Measurements from ENCODE around the gene NLRX1. TPM values are rescaled to one million over a fixed set of nuclear protein-coding genes. Genes with fewer than 3 reads are reported as not detected.

Gene NLRX1
- total and polyA plus RNA-seq, 2 experiments from 2014 or later: 16.1 to 36.8 TPM

GRCh38 chr11:119155733-119156492, 12.6 kb upstream of the NLRX1 start:
- Histone ChIP-seq H3K9me3 (ENCODE audit: low read depth) (no peaks in the 10 kb centered on the region), H3K36me3 (no peaks in the 10 kb centered on the region), H3K4me3 (no peak overlapping the region), H3K27ac (no peak overlapping the region), H3K27me3 (peaks cover 7% of the 10 kb centered on the region), H3K4me1 (ENCODE audit: low read depth) (no peaks in the 10 kb centered on the region)
- TF ChIP-seq CTCF (IDR thresholded peaks at IDR 0.05; ENCODE audit: low read depth, low read length): peak; percentile 18
- no peak for DNase-seq (ENCODE audit: low read depth in 1 of 2, low spot score in 1 of 2)

GRCh38 chr11:119156496-119156895, 12.0 kb upstream of the NLRX1 start:
- Histone ChIP-seq H3K4me3 (no peak overlapping the region), H3K9me3 (ENCODE audit: low read depth) (no peaks in the 10 kb centered on the region), H3K4me1 (ENCODE audit: low read depth) (no peaks in the 10 kb centered on the region), H3K36me3 (no peaks in the 10 kb centered on the region), H3K27ac (no peak overlapping the region), H3K27me3 (peaks cover 2% of the 10 kb centered on the region)
- no peak for DNase-seq (ENCODE audit: low read depth in 1 of 2, low spot score in 1 of 2)
- no peak for TF ChIP-seq CTCF (IDR thresholded peaks at IDR 0.05; ENCODE audit: low read depth, low read length)

DNA sequence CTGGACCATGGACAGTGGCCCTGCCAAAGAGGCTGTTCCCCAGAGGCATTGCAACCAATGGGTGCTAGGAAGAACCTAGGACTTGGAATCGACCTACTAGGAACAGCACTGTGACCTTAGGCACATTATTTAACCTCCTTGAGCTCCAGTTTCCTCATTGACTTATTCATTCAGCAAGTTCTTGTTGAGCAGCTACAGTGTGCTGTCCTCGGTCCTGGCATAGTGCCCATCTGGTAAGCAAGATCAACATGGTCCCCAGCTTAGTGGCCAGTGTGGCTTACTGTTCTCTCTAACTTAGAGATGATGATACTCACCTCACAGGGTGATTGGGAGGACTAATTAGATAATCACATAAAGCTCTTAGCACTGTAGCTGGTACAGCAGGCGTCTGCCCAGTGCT, 11.5 kb upstream of the NLRX1 start:
- DNase-seq (ENCODE audit: low read depth in 1 of 2, low spot score in 1 of 2): no peak
- Histone ChIP-seq H3K4me3 (no peak overlapping the region), H3K36me3 (no peaks in the 10 kb centered on the region), H3K9me3 (ENCODE audit: low read depth) (no peaks in the 10 kb centered on the region), H3K4me1 (ENCODE audit: low read depth) (no peaks in the 10 kb centered on the region), H3K27me3 (no peaks in the 10 kb centered on the region), H3K27ac (no peak overlapping the region)
- no peak for TF ChIP-seq CTCF (IDR thresholded peaks at IDR 0.05; ENCODE audit: low read depth, low read length)

DNA sequence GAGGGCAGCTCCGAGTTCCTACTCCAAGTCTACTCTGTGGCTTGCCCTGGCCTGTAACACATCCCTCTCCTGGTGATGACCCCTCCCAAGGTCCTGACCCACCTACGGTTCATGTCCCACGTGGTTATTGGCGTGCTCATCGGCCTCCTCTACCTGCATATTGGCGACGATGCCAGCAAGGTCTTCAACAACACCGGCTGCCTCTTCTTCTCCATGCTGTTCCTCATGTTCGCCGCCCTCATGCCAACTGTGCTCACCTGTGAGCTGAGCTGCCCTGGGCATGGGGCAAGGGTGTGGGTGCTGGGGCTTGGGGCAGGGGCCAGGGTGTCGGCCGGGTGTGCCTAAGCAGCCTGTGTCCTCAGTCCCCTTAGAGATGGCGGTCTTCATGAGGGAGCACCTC, 10.1 kb upstream of the NLRX1 start:
- DNase-seq (ENCODE audit: low read depth in 1 of 2, low spot score in 1 of 2): no peak
- H3K4me3 ChIP-seq: no peak overlapping the region
- TF ChIP-seq CTCF (IDR thresholded peaks at IDR 0.05; ENCODE audit: low read depth, low read length): no peak
- H3K4me1 ChIP-seq (ENCODE audit: low read depth): no peaks in the 10 kb centered on the region
- no peaks in the 10 kb centered on the region for H3K9me3 ChIP-seq (ENCODE audit: low read depth)
- no peaks in the 10 kb centered on the region for H3K27me3 ChIP-seq
- H3K36me3 ChIP-seq: no peaks in the 10 kb centered on the region
- no peak overlapping the region for H3K27ac ChIP-seq

- H3K36me3 ChIP-seq: no peaks in the 10 kb centered on the region
- no peak for TF ChIP-seq CTCF (IDR thresholded peaks at IDR 0.05; ENCODE audit: low read depth, low read length)
- no peak overlapping the region for H3K27ac ChIP-seq
- no peaks in the 10 kb centered on the region for H3K4me1 ChIP-seq (ENCODE audit: low read depth)
- no peak for DNase-seq (ENCODE audit: low read depth in 1 of 2, low spot score in 1 of 2)
- no peaks in the 10 kb centered on the region for H3K27me3 ChIP-seq
- H3K9me3 ChIP-seq (ENCODE audit: low read depth): no peaks in the 10 kb centered on the region
- H3K4me3 ChIP-seq: no peak overlapping the region
These were observed 8.4 kb upstream of the NLRX1 start for GRCh38 chr11:119160151-119160550.
